KMS-11 (cell line): ENCODE results near the gene TBC1D2.

ENCODE experiments used
- H2AFZ ChIP-seq: fragments of 200-600 bp; sonication (generic); 2 replicates; pipeline ENCODE4 v1.6.1; 2016; ENCODE audit warnings: antibody characterized with exemption, mixed run types, low read depth
- H3K27ac ChIP-seq: fragments of 200-600 bp; sonication (generic); 2 replicates; pipeline ENCODE4 v1.6.1; 2016; ENCODE audit warnings: mild to moderate bottlenecking, mixed run types
- H3K27me3 ChIP-seq: fragments of 200-600 bp; sonication (generic); 2 replicates; pipeline ENCODE4 v1.6.1; 2017; ENCODE audit warnings: mild to moderate bottlenecking, low read depth, mixed run types, moderate library complexity; ENCODE audit not compliant: insufficient read depth
- H3K36me3 ChIP-seq: fragments of 200-600 bp; sonication (generic); 2 replicates; pipeline ENCODE4 v1.6.1; 2017; ENCODE audit warnings: mild to moderate bottlenecking, mixed run types; ENCODE audit not compliant: insufficient read depth
- H3K4me1 ChIP-seq: fragments of 200-600 bp; sonication (generic); 2 replicates; pipeline ENCODE4 v1.6.1; 2016; ENCODE audit warnings: mild to moderate bottlenecking, low read depth, mixed run types; ENCODE audit not compliant: poor library complexity, severe bottlenecking
- H3K4me2 ChIP-seq: fragments of 200-600 bp; sonication (generic); 2 replicates; pipeline ENCODE4 v1.7.0; 2016; ENCODE audit warnings: mild to moderate bottlenecking, mixed run types
- H3K4me3 ChIP-seq: fragments of 200-600 bp; sonication (generic); IDR thresholded peaks from 2 replicates; pipeline ENCODE4 v1.6.1; 2017; ENCODE audit warnings: low read depth, low read length, mixed read lengths; ENCODE audit not compliant: insufficient read depth
- H3K79me2 ChIP-seq: fragments of 200-600 bp; sonication (generic); 2 replicates; pipeline ENCODE4 v1.6.1; 2016; ENCODE audit warnings: low read depth, mixed run types; ENCODE audit not compliant: insufficient read depth
- H3K9ac ChIP-seq: fragments of 200-600 bp; sonication (generic); 2 replicates; pipeline ENCODE4 v1.6.1; 2016; ENCODE audit warnings: mild to moderate bottlenecking, mixed run types
- H4K20me1 ChIP-seq: fragments of 200-600 bp; sonication (generic); 2 replicates; pipeline ENCODE4 v1.6.1; 2016; ENCODE audit warnings: mild to moderate bottlenecking, mixed run types; ENCODE audit not compliant: insufficient read depth
- TF ChIP-seq, protein P1 (sequence below): fragments of 200-600 bp; sonication (generic); conservative IDR thresholded peaks from 2 replicates; pipeline ENCODE4 v1.6.1; 2017; ENCODE audit warnings: low read depth, mild to moderate bottlenecking, antibody characterized with exemption, low read length, moderate library complexity, mixed read lengths

Gene TBC1D2

DNA sequence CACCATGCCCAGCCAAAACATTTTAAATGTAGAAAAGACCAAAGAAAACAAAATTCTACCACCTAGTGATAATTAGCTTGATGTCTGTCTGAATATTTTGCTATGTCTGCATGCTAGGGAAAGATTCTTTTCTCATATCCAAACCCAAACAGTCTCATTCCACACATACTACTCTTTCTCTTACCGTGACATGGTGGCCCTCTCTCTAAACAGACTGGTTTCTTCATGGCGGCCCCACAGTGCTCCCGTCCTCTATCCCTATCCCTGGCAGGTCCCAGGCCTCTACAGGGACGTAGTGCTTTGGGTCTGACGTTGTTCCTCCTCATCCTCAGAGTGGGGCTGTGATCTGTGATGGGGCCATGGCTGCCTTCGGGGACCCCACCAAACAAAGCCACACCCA, 71.1 kb downstream of the TBC1D2 start:
- no peak overlapping the region for H3K4me2 ChIP-seq
- TF ChIP-seq, protein P1, sequence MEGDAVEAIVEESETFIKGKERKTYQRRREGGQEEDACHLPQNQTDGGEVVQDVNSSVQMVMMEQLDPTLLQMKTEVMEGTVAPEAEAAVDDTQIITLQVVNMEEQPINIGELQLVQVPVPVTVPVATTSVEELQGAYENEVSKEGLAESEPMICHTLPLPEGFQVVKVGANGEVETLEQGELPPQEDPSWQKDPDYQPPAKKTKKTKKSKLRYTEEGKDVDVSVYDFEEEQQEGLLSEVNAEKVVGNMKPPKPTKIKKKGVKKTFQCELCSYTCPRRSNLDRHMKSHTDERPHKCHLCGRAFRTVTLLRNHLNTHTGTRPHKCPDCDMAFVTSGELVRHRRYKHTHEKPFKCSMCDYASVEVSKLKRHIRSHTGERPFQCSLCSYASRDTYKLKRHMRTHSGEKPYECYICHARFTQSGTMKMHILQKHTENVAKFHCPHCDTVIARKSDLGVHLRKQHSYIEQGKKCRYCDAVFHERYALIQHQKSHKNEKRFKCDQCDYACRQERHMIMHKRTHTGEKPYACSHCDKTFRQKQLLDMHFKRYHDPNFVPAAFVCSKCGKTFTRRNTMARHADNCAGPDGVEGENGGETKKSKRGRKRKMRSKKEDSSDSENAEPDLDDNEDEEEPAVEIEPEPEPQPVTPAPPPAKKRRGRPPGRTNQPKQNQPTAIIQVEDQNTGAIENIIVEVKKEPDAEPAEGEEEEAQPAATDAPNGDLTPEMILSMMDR, result no peak
- H3K9ac ChIP-seq, result no peak overlapping the region
- H3K36me3 ChIP-seq, result no peaks in the 10 kb centered on the region
- no peaks in the 10 kb centered on the region for H3K27me3 ChIP-seq
- no peak overlapping the region for H3K4me3 ChIP-seq
- H3K4me1 ChIP-seq, result no peaks in the 10 kb centered on the region
- H4K20me1 ChIP-seq, result no peaks in the 10 kb centered on the region
- H3K79me2 ChIP-seq, result no peaks in the 10 kb centered on the region
- H3K27ac ChIP-seq, result no peak overlapping the region
- no peak overlapping the region for H2AFZ ChIP-seq

DNA sequence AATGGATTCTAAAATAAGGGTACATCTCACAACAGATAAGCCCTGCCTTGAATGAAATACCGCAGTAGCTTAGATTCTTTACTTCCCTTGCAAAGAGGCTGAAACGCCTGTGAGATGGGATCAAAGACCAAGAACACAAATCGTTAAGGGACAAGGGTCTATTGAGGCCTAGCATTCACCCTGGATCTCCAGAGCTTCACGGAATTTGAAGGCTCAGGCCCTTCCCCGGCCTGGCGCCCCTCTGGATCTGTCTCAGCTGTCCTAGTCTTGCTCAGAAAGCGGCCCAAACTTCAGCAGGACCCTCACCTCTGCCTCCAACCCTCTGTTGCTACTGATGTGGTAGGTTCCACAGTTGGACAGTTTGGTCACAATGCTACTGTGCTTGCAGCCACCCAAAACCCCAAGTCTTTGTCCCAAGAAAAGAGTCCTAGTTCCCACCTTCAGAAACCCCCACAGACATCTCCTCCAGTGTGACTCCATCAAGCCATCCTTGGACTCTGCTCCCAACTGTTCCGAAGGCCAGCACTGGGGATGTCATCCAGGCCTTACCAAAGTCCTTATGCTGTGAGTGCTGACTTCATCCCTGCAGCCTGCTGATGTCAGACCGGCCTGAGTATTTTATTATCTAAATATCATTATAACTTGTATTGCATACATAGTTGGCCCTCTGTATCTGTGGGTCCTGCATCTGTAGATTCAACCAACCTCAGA, 72.4 kb downstream of the TBC1D2 start:
- no peak overlapping the region for H2AFZ ChIP-seq
- no peaks in the 10 kb centered on the region for H3K79me2 ChIP-seq
- H4K20me1 ChIP-seq, result no peaks in the 10 kb centered on the region
- no peaks in the 10 kb centered on the region for H3K27me3 ChIP-seq
- no peak overlapping the region for H3K9ac ChIP-seq
- H3K4me3 ChIP-seq, result no peak overlapping the region
- H3K36me3 ChIP-seq, result no peaks in the 10 kb centered on the region
- TF ChIP-seq, protein P1, result no peak
- no peak overlapping the region for H3K4me2 ChIP-seq
- no peak overlapping the region for H3K27ac ChIP-seq
- no peaks in the 10 kb centered on the region for H3K4me1 ChIP-seq

DNA sequence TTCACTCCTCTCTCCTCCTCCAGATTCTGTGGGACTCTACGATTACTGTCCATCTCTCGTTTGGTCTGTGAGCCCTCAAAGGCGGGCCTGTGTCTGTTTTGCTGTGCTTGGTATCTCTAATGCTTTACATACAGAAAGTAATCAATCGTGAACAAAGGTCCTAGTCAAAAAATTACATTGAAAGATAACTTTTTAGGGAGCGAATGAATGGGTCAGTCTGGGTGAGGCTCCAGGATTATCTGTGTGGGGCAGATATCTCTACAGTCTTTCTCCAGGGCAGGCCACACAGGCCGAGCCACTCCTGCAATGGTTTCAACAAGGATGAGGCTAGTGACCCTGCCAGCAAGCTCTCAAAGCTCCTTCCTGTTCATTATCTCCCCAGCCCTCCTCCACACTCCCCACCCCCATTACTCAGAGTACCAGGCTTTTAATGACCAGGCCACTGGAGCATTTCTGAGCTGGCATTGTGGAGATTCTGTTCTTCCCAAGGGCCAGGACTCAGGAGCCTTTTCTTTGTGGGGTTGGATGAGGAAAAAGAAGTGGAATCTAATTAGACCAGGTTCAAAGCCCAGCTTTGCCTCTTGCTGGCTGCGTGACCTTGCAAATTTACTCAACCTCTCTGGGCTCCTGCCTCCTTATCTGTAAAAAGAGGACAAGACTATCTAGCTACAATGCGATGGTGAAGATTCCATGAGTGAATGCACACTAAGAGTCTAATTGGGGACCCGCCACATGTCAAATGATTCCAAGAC, 73.2 kb downstream of the TBC1D2 start:
- H3K79me2 ChIP-seq, result no peaks in the 10 kb centered on the region
- no peak overlapping the region for H3K9ac ChIP-seq
- TF ChIP-seq, protein P1, result no peak
- H3K4me1 ChIP-seq, result no peaks in the 10 kb centered on the region
- H4K20me1 ChIP-seq, result no peaks in the 10 kb centered on the region
- no peaks in the 10 kb centered on the region for H3K27me3 ChIP-seq
- H2AFZ ChIP-seq, result no peak overlapping the region
- no peak overlapping the region for H3K4me2 ChIP-seq
- H3K27ac ChIP-seq, result no peak overlapping the region
- H3K4me3 ChIP-seq, result no peak overlapping the region
- H3K36me3 ChIP-seq, result no peaks in the 10 kb centered on the region

DNA sequence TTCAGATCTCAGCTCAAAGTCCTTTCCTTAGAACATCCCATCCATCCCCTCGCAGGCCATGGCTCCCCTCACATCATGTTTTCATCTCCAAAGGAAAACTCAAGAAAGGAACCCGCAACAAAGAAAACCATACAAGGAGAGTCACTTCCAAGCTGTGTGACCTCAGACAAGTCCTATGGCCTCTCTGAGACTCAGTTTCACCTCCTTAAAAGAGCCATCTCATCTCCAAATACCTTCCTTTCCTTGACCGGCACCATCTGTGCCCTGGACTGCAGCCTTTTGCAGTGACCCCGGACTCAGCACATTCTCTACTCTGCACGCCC, 73.7 kb downstream of the TBC1D2 start:
- H3K36me3 ChIP-seq, result no peaks in the 10 kb centered on the region
- H3K27ac ChIP-seq, result no peak overlapping the region
- H4K20me1 ChIP-seq, result no peaks in the 10 kb centered on the region
- no peak overlapping the region for H3K9ac ChIP-seq
- H3K4me1 ChIP-seq, result no peaks in the 10 kb centered on the region
- H3K4me3 ChIP-seq, result no peak overlapping the region
- no peak overlapping the region for H3K4me2 ChIP-seq
- H3K79me2 ChIP-seq, result no peaks in the 10 kb centered on the region
- H3K27me3 ChIP-seq, result no peaks in the 10 kb centered on the region
- TF ChIP-seq, protein P1, result no peak
- H2AFZ ChIP-seq, result no peak overlapping the region
